MM.1S (cell line): Measurements from ENCODE around the gene ZNF254.

ENCODE experiments used
- CTCF ChIP-seq: fragments of 300-600 bp; sonication (generic); IDR thresholded peaks from 2 replicates; pipeline ENCODE4 v1.5.1; 2016; ENCODE audit warnings: antibody characterized with exemption, low read length, mixed read lengths
- EZH2 ChIP-seq: fragments of 300-600 bp; sonication (generic); optimal IDR thresholded peaks from 2 replicates; pipeline ENCODE3; 2017; ENCODE audit warnings: low read depth, mild to moderate bottlenecking, antibody characterized with exemption, low read length, mixed read lengths
- EZH2phosphoT487 ChIP-seq: fragments of 300-600 bp; sonication (generic); IDR thresholded peaks from 2 replicates; pipeline ENCODE4 v1.6.1; 2018; ENCODE audit warnings: antibody characterized with exemption, low read length

- TF ChIP-seq CTCF = no peak
- no peak for TF ChIP-seq EZH2
- no peak for TF ChIP-seq EZH2phosphoT487
These were observed 38.7 kb upstream of the ZNF254 start for GRCh38 chr19:24048261-24048660.
